HG03025 (cell line): Measurements from ENCODE around the gene NLRC4.
"Not testable (repeated sequence)": the region's sequence is repeated elsewhere in the genome, so short reads cannot be mapped to it uniquely, and the experiment has no call there.

Source experiments
- ATAC-seq: cut with Tn5 transposase; IDR thresholded peaks from one replicate; pipeline ENCODE4 v1.9.1; 2021; ENCODE audit warnings: mild to moderate bottlenecking, moderate library complexity; ENCODE audit not compliant: unreplicated experiment, low FRiP score

Gene NLRC4, protein sequence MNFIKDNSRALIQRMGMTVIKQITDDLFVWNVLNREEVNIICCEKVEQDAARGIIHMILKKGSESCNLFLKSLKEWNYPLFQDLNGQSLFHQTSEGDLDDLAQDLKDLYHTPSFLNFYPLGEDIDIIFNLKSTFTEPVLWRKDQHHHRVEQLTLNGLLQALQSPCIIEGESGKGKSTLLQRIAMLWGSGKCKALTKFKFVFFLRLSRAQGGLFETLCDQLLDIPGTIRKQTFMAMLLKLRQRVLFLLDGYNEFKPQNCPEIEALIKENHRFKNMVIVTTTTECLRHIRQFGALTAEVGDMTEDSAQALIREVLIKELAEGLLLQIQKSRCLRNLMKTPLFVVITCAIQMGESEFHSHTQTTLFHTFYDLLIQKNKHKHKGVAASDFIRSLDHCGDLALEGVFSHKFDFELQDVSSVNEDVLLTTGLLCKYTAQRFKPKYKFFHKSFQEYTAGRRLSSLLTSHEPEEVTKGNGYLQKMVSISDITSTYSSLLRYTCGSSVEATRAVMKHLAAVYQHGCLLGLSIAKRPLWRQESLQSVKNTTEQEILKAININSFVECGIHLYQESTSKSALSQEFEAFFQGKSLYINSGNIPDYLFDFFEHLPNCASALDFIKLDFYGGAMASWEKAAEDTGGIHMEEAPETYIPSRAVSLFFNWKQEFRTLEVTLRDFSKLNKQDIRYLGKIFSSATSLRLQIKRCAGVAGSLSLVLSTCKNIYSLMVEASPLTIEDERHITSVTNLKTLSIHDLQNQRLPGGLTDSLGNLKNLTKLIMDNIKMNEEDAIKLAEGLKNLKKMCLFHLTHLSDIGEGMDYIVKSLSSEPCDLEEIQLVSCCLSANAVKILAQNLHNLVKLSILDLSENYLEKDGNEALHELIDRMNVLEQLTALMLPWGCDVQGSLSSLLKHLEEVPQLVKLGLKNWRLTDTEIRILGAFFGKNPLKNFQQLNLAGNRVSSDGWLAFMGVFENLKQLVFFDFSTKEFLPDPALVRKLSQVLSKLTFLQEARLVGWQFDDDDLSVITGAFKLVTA

DNA sequence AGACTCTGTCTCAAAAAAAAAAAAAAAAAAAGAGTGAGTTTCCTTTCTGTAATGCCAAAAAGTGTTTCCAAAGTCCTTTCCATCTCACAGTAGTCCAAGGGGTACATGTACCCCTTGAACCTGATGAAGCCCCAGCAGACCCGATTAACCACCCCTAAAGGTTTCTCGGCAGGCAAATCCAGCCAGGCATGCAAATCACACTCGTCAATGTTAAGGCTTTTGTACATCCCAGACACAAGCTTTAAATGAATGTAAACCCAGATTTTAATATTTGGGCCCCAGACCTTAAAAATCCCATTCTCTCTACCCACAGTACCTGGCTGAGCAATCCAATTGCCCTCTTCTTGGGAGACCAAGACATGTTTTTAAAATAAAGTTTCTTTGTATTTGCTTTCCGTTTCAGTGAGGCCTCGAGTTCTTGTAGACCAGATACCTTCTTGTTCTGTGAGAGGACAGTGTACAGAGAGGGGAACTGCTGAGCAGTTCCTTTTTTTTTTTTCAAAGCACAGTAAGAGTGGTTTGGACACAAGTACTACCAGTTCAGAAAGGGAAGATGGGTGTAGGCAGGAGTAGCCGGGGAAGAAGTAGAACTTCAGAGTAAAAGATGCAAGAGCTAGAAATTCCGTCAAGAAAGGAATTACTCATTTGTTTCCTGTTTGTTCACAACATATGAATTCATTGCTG lies at the start of gene NLRC4:
Gene NLRC4, minus strand, starts transcription at position 465 of the 684 bp plus-strand sequence. CDS start 8,111 bp downstream, outside the sequence.
- ATAC-seq, result peak; percentile 93

DNA sequence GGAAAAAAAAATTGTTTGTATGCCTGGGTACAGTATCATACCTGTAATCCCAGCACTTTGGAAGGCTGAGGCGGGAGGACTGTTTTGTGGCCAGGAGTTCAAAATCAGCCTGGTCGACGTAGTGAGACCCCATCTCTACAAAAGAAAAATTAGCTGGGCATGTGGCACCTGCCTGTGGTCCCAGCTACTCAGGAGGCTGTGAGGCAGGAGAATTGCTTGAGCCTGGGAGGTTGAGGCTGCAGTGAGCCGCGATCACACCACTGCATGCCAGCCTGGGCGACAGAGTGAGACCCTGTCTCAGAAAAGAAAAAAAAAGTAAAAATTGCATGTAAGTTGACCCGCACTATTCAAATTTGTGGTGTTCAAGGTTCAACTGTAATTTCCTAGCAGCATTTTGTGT lies 45.9 kb upstream of the NLRC4 start:
- ATAC-seq, result no peak

DNA sequence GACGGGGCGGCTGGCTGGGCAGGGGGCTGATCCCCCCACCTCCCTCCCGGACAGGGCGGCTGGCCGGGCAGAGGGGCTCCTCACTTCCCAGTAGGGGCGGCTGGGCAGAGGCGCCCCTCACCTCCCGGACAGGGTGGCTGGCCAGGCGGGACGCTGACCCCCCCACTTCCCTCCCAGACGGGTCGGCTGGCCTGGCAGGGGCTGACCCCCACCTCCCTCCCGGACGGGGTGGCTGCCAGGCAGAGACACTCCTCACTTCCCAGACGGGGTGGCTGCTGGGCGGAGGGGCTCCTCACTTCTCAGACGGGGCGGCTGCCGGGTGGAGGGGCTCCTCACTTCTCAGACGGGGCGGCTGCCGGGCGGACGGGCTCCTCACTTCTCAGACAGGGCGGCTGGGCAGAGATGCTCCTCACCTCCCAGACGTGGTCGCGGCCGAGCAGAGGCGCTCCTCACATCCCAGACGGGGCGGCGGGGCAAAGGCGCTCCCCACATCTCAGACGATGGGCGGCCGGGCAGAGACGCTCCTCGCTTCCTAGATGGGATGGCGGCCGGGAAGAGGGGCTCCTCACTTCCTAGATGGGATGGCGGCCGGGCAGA lies 29.4 kb upstream of the NLRC4 start:
- ATAC-seq, result not testable (repeated sequence)

DNA sequence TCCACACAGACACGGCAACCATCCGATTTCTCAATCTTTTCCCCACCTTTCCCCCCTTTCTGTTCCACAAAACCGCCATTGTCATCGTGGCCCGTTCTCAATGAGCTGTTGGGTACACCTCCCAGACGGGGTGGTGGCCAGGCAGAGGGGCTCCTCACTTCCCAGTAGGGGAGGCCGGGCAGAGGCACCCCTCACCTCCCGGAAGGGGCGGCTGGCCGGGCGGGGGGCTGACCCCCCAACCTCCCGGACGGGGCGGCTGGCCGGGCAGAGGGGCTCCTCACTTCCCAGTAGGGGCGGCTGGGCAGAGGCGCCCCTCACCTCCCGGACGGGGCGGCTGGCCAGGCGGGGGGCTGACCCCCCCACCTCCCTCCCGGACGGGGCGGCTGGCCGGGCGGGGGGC lies 28.8 kb upstream of the NLRC4 start:
- not testable (repeated sequence) for ATAC-seq

DNA sequence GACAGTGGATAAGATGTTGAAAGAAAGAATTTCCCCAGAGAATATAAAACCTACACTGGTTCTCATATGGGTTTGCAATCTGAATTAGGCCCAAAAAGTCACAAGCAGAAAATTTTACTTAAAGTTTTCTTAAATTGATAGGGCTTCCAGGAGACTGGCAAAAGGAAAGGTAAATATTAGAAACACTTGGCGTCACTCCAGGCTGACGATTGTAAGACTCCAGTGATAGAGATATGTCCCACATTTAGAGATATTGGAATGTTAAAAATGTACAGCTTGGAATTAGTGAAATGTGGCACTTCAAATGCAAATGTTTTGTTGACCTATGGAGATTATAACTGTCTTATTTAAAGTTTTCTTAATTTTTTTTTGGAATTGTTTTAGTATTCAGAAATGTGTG lies 27.1 kb upstream of the NLRC4 start:
- no peak for ATAC-seq

DNA sequence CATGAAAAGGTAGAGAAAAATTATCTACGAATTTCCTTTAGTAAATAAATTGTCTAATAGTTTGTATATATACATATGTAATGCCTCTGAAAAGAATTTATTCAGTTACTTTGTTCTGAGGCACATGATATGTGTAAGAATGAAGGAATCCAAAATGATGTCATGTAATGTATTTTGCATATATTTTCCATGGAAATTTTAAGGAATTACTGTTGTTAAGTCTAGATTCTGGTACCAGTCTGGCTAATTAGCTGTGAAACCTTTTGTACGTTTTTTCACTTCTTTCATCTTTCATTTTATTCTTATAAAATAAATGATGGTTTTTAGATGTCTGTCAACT lies 25.3 kb upstream of the NLRC4 start:
- ATAC-seq, result no peak

DNA sequence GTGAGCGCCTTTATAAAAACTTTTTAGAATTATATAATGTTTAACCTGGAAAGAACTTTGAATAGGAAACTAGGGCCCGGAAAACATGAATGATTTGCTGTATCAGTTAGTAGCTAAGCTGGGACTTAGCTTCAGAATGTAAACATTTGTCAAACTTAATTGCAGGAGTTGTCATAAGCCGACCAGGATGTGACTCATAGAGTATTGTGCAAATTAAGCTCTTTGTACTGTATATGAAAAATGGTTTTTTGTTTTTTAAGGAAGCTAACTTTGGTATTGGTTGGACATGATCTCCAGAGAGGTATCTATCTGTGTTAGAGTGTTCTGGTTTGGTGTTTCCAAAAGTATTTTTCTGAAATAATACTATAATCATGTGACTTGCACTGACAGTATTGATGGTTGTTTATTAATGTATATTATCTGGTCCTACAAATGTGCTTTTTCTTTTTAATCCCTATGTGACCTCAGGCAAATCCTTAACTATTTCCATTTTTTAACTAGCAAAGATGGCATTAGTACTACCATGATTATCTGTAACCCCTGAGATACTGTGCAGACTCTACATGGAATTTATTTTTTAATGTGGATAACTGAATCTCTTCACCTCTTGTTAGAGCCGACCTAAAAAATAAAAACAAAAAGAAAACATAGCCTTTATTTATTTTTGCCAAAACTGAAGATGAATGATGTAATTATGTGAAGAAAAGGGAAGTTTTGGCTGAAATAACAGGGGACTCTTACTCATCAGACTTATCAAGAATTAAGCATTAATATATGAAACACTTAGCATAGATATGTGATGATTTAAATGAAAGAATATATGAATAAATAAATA lies 24.7 kb upstream of the NLRC4 start:
- no peak for ATAC-seq

DNA sequence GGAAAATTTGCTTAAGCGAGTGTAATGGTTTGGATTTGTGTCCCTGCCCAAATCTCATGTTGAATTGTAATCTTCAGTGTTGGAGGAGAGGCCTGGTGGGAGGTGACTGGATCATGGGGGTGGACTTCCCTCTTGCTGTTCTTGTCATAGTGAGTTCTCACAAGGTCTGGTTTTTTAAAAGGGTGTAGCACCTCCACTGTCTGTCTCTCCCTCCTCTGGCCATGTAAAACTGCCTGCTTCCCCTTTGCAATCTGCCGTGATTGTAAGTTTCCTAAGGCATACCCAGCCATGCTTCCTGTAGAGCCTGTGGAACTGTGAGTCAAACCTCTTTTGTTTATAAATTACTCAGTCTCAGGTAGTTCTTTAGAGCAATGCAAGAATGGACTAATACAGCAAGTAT lies 19.6 kb upstream of the NLRC4 start:
- ATAC-seq, result no peak

DNA sequence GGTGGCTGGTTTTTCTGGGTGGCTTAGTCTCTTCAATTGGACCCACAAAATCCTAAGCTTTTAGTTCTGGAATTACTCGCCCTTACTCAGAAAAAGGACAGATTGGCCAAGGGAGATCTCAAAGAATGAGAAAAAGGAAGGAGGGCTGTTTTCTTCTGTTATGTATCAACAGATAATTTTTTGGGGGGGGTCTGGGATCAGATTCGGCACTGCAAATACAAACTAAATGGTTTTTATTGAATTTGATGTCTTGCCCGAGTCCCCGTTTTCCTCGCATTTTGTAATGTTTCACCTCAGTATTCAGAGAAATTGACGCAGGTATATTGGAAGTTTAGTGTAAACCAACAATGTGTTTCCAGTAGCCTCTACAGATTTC lies 13.8 kb upstream of the NLRC4 start:
- ATAC-seq, result no peak

DNA sequence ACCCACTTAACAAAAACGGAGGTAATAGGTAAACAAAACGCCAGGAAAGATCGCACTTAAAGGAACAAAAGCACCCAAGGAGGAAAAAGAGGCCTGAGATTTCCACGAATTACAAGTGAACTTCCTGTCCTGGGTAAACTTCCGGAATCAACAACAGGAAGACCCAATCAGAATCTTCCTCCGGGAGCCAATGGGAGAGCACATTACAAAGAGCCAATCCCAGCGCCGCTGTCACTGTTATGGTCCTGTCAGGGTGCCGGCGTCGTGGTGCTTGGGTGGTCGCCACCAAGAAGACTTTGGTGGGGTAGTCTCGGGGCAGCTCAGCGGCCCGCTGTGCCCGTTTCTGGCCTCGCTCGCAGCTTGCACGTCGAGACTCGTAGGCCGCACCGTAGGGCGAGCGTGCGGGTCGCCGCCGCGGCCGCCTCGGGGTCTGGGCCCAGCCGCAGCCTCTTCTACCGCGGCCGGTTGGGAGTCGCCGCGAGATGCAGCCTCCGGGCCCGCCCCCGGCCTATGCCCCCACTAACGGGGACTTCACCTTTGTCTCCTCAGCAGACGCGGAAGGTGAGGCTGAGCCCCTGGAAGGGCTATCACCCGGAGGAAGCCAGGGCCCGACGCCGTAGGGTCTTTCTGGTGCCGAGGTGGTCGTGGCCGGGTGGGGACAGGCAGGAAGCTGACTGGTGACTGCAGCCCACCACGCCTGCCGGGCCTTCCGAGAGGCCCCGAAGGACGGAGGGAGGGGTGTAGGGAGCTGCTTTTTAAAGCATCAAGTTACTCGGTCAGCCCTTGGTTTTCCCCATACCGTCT lies 13.2 kb upstream of the NLRC4 start, which contains the start of gene YIPF4:
Gene YIPF4, plus strand, starts transcription at position 231 of the 804 bp plus-strand sequence. Its CDS starts 252 bp downstream, at position 483.
- ATAC-seq, result peak; percentile 97

DNA sequence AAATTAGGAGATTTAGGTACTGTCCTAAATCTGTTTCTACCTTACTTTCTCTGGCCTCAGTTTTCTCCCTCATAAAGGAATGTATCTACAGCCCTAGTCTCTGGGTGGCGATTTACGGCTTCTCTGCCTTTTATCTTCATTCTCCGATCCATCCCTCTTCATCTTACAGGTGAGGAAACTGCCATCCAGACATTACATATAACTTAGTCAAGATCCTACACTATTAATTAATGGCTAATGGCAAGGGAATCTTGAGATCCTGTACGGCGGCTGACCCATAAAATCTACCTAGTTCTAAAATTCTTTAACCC lies 12.6 kb upstream of the NLRC4 start:
- no peak for ATAC-seq

DNA sequence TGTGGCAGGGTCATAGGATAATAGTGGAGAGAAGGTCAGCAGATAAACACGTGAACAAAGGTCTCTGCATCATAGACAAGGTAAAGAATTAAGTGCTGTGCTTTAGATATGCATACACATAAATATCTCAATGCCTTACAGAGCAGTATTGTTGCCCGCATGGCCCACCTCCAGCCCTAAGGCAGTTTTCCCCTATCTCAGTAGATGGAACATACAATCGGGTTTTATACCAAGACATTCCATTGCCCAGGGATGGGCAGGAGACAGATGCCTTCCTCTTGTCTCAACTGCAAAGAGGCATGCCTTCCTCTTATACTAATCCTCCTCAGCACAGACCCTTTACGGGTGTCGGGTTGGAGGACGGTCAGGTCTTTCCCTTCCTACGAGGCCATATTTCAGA lies 11.1 kb upstream of the NLRC4 start:
- not testable (repeated sequence) for ATAC-seq

DNA sequence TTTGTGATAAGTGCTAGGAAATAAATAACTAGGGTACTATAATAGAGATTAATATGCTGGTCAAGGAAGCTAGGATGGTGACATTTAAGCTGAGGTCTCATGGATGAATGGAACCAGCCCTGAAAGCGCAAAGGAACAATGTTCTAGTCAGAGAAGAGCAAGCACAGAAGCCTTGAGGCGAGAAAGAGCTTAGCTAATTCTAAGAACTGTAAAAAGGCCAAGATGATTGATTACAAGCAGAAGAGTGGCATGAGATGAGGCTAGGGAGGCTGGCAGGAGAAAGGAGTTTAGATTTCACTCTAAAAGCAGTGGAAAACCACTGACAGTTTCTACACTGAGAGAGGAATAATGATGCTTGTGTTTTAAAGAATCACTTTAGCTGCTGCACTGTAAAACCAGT lies 9.6 kb upstream of the NLRC4 start:
- no peak for ATAC-seq

DNA sequence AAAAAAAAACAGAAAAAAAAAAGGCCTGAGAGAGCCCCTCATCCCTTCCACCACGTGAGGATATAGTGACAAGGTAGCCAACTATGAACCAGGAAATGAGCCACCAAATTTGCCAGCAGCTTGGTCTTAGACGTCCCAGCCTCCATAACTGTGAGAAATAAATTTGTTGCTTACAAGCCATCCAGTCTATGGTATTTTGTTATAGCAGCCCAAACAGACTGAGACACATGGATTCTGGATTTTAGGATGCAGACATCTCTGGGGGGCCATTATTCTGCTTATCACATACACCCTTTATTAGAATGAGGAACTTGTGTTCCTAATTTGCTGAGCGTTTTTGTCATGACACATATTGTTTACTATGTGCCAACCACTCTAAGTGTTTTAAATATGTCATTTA lies 7.6 kb upstream of the NLRC4 start:
- ATAC-seq, result no peak

DNA sequence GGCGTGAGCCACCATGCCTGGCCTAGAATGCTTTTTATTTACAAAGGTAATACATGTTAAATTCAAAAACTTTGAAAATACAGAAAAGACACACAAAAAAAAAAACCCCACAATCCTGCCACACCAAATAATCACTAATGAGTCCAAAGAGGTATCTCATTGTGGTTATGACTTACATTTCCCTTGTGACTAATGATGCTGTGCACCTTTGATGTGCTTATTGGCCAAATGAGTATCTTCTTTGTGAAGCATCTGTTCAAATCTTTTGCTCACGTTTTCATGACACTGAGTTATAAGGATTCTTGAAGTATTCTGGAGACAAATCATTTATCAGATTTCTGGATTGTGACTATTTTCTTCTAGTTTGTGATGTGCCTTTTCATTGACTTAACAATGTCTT lies 6.4 kb upstream of the NLRC4 start:
- no peak for ATAC-seq

DNA sequence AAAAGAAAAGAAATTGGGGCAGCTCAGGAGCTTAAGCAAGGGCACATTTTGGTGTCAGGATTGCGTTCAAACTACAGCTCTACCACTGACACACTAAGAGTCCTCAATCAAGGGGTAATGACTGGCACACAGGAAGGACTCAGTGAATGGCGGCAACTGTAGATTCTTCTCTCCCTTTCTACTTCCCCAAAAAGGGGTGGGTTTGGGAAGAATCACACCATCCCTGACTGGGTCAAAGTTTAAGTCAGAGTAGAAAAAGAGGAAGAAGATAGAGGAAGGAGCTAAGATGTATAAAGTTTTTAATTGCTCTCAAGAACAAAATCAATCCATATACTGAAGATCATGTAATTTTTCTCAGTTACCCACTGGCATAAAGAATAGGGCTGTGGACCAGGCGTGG lies 2.6 kb downstream of the NLRC4 start:
- no peak for ATAC-seq

DNA sequence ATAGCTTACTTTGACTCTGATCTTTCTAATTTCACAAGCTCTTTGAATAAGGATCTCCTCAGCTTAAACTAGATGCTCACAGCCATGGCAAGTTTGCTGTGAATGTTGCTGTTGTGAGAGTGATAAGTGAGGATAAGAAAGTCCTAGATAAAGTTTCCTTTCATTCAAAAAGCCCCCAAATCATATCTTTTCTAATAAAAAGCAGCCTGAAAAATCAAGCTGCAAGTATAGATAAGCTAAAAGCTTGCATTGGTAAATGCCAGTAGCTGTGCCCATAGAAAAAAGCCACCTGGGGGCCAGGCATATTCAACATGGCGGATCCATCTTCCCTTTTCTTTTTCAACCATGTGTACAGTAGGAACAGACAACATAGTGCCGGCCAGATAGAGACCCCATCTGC lies 4.3 kb downstream of the NLRC4 start:
- ATAC-seq, result no peak

DNA sequence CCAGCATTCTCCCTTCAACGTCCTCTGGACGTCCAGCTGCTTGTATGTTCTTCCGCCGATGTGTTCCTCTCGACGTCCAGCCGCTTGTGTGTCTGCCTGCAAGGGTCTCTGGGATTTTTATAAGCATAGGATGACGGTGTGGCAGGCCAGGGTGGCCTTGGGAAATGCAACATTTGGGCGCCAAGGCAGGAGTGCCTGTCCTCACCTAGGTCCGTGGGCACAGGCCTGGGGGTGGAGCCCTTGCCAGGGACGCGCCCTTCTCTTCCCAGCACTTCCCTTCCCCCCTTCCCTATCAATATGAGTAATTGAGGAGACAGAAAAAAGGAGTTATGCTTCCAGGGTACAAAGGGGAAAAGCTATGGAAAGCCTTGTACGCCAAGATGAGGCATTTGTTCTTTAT lies 6.4 kb downstream of the NLRC4 start:
- no peak for ATAC-seq

DNA sequence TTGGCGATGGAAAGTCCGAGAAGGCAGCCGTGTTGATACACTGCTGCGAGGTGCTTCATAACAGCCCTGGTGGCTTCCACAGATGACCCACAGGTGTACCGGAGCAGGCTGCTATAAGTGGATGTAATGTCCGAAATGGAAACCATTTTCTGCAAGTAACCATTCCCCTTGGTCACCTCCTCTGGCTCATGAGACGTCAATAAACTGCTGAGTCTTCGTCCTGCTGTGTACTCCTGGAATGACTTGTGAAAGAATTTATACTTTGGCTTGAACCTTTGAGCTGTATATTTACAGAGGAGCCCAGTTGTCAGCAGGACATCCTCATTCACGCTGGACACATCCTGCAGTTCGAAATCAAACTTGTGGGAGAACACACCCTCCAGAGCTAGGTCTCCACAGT lies 14.4 kb downstream of the NLRC4 start:
- no peak for ATAC-seq
